ENCODE results near the gene IL17REL.

IL17REL gene

DNA sequence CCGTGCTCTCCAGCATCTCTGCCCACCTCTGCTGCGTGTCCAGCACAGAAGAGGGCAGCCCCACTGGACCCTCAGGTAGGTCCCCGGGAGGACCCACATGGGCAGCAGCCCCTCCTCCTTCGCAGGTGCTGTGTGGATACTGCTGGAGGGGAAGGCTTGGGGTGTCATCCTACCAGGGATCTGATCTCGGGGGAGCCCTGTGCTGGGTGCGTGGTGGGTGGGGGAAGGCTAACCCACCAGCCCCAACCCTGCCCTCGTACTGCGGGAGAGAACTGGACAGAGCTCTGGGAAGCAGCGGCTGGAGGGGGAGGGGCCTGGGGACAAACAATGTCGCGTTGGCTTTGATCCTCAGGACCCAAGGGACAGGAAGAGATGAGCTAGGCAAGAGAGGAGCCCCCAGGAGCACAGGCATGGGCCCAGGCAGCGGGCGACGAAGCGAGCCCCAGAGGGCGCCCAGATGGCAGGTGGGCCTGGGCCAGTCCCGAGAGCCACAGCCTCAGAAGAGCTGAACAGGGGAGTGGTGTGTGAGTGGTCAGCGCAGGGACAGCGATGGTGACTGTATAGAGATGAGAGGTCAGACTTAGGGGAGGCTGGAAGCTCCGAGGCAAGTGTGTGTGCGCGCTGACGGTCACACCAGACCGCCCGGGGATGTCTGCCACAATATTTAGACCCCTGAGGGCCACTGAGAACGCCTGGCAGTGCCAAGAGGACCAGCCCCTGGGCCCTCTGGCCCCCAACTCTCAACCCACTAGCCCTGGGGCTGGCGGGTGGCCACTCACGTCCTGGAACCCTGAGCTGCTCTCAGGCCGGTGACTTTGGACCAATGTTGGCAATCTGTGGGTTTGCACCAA is 53.4 kb downstream of the IL17REL start:
- no peak for DNase-seq (ENCODE audit: extremely low read depth in 1 of 2, low read depth in 1 of 2)

DNA sequence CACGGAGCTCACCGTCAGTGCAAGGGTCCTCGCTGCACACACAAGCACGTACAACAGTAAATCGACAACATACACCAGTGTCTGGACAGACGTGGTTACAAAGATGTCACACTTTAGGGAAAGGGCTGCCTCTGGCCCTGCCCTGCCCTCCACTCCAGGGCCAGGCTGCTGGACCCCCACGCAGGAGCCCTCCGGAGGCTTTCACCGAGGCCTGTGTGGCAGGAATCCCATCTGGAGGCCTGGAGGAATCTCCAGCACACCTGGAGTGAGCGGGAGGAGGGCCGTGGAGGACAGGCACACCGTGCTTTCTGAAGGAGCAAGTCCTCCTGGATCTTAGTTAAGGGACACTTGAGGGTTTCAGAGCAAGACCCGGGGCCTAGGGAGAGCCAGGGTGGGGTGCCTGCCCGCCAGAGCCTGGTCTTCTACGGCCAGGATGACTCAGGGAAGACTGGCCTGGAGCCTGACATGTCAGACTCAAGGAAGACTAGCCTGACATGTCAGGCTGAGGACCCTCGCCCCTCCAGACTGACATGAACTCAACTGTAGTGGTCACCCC is 54.1 kb downstream of the IL17REL start:
- no peak for DNase-seq (ENCODE audit: extremely low read depth in 1 of 2, low read depth in 1 of 2)

DNA sequence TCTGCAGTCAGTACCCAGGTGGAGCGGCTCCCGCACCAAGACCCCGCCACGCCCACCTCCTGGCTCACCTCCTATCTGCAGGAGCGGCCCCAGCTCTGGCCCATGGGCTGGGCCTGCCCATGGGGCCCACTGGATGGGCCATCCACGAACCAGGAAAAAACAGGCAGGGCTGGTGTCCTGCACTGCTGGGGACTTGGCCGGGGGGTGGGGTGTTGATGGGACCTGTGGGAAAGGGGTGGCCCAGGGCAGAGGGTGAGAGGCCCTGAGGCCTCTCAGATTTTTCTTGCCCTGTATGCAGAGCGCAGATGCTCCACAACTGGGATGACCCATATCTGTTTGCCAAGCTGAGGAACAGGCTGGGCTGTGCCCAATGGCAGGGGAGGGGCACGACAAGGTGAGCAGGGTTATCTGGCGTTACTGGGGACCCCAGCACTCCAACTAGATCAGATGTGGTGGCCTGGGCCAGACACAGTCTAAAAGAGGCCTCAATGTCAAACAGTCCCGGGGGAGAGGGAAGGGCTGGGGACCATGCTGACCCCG is 54.7 kb downstream of the IL17REL start:
- no peak for DNase-seq (ENCODE audit: extremely low read depth in 1 of 2, low read depth in 1 of 2)

DNA sequence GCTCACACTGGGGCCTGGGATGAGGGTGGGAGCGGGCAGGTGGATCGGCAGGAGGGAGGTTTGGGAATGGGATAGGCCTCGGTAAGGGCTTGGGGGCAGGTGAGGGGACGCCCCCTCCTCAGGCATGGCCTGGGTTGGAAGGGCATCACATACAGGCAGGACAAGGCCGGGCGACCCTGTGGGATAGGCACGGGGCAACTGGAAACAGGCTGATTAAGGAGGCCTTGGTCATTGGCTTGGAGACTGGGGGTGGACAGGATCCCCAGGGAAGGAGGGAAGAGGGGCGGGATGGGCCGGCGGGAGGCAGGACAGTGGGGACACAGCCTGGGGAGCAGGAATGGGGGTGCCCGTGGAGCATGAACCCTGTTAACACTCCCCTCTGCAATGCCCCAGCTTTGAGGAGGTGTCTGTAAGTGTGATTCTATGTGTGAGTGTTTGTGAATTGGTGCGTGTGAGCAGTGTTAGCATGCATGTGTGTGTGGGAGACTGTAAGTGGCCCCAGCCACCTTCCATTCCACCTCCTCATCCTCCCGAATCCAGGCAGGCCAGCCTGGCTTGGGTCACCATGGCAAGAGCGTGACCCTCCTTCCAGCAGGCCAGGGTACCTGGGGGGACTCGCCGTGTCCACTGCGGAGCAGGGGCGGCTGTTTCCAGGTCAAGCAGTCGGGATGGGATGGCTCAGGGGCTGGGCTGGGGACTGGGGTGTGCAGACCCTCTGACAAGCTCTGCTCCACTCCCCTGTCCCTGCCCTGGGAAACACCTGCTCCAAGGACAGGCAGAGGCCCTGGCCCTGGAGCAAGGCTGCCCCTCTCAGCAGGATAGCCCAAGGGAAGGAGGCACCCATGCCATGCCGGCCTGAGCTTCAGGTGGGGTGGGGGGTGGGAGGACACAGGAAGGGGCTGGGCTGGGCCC is 55.4 kb downstream of the IL17REL start:
- DNase-seq (ENCODE audit: extremely low read depth in 1 of 2, low read depth in 1 of 2) = no peak

DNA sequence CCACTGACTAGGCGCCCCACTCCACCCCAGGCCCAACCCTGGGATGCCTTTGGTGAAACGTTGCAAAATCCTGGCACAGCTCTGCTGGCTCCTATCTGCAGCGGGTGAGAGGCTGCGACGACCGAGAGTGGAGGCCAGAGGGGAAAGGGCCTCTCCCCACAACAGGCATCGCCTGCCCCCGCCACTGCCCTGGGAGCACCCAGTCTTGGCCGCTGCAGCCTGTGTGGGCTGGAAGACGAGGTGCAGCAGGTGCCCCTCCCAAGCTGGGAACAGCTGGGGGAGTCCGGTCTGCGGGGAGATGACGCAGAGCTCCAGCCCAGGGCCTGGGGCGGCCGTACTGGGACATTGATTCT is 56.2 kb downstream of the IL17REL start:
- DNase-seq (ENCODE audit: extremely low read depth in 1 of 2, low read depth in 1 of 2) = no peak

DNA sequence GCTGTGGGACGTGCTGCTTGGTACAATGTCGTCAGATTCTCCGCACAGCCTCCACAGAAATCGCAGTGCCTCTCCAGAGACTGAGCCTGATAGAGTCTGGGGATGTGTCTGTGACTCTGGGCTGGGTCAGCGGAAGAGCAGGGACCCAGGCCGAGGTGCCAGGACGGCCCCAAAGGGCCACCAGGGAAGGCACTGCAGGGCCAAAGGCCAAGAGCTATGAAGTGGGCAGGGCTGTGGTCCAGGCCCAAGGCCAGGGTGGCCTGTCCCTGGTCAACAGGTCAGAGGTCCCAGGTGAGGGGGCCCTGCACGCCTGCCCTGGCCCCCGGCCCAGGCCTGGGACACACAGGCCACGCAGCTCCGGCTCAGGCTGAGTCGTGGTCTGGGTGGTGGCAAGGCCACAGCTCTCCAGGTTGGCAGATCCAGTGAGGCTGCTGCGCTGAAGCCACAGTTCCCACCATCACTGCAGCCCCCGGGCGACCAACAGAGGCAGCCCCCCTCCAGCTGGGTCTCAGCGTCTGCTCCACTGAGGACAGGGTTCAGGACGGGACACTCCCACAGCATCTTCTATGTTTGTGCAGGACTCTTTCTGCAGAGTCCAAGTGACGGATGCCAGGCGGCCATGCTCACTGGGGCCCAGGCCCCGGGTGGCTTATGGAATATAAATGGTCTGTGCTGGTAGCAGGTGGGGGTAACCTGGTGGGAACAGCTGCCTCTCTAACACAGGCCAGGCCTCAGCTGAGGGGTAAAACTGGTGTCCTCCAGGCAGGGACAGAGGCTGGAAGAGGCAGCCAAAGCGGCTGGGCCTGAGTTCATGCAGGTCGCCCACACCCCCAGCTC is 56.8 kb downstream of the IL17REL start:
- no peak for DNase-seq (ENCODE audit: extremely low read depth in 1 of 2, low read depth in 1 of 2)

DNA sequence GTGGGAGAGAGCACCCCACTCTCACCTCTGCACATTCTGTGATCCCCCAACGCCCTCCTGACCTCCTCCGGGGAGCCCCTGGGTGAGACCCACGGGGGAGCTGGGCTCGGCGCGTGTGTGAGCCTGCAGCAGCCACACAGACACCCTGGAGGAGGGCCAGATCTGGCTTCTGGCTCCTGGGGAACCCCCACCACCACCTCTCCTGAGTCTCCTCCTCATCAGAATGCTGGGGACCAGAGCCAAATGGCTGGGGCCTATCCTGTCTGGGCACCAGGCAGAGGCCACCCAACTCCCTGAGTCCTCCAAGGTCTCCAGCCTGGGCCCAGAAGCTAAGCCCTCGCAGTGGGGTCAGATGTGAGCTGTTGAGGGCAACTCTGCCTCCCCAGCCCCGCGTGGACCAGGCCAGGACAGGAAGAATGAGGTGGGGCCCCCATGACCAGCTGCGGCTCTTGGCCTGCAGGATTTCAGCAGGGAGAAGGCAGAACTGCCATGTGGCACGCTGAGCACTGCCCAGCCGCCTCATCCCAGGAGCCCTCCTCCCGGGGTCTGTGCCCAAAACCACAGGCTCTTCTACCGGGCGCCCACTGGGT is 57.5 kb downstream of the IL17REL start:
- DNase-seq (ENCODE audit: extremely low read depth in 1 of 2, low read depth in 1 of 2) = no peak

DNA sequence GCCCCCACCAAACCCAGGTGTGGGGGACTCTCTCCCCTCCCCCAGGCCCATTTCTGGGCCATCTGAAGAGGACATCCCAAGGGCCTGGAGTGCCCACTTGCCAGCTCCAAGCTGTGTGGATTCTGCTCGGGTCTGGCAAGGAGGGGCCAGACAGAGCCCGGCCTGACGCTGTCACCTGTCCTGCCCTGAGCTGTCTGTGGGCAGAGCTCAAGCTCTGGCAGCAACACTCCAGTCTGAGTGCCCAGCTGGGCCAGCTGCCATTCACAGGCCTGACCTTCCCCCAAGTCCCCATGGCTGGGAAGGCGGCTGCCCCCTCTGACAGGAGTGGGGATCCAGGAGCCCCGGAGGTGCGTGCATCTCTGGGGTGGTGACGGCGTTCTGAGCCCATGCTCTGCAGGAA is 58.2 kb downstream of the IL17REL start:
- no peak for DNase-seq (ENCODE audit: extremely low read depth in 1 of 2, low read depth in 1 of 2)

DNA sequence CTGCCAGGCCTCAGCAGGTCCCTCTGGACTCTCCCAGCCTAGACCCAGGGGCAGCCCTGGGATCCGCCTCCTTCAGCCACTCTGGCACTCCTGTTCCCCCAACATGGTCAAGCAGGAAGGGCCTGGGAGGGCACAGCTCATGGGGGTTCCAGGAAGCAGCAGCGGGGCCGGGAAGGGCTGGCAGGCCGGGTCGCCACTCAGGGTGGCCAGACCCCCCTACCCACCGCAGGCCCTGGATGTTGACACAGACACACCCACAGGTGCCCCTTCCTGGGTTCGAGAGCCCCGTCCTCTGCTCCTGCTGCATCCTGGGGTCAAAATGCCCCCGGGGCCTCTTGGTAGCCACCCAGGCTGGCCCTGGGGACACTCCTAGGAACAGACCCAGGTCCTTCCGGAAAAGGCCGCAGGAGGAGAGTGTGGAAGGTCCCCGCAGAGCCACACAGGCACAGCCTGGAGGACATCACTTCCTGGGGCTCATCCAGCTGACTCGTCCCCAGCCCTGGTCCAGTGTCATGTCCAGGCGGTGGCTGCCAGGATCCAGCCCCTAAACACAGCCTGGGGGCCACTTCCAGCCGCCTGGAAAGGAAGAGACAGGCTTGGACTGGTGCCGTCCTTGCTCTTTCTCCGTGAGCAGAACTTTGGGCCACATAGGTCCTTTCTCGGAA is 58.8 kb downstream of the IL17REL start:
- no peak for DNase-seq (ENCODE audit: extremely low read depth in 1 of 2, low read depth in 1 of 2)

DNA sequence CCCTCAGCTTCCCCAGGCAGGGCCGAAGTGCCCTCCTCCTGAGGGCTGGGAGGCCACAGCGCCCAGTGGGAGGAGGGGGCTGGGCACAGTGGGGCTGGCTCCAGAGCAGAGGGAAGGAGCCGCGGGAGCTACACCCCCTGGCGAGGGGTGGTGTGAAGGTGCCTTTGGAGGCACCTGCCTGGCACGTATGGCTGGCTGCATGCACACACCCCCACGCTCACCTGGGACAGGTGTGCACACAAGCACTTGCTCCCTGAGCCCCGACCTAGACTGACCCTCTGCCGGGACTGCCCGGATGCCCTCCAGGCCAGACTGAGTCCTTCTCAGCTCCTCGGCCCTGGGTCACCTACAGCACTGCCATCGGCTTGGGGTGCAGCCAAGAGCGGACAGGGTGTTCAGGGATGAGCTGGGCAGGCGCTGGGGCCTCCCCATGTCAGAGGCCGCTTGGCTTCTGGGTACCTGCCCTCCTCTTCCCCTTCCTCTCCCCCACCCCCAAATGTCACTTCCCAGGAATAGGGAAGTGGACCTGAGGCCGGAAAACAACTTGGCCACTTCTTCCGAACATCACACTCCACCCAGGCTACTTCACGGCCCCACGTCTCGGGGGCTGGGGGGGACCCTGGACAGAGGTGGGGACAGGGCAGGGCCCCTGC is 59.4 kb downstream of the IL17REL start:
- DNase-seq (ENCODE audit: extremely low read depth in 1 of 2, low read depth in 1 of 2) = no peak

DNA sequence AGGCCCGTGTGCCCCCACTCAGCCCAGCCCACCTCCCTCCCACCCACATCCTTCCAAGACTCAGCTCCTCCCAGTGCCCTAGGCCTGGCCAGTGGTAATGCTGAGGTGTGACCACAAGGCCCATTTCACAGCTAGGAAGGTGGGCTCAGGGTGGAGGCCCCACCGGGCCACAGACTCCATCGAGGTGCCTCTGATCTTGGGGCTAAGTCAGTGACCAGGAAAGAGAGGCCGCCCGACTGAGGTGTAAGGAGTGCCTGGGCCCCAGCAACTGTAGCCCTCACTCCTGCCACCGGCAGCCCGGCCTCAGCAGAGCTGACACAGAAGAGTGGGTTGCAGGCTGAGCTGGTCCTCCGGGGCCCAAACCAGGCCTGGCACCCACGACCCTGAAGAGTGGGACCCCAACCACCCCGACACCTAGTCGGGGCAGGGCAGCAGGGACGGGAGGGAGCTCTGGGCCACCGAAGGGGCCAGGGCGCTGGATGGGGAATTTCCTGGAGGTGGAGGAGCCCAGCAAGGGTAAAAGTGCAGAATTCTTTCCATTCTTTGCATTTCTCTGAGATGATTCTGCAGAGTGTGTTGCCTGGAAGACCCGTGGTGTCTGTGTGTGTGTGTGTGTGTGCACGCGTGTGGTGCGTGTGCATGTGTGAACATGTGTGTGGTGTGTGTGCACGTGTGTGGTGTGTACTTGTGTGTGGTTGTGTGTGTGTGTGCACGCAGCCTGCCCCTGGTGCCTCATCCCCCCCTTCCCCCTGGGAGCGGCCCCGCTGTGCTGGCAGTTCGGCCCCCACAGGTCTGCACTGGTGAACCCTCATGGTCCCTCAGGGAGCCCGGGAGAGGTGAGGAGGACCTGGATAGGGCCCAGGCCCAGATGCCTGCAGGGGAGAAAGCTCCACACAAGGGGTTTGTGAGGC is 60.3 kb downstream of the IL17REL start:
- no peak for DNase-seq (ENCODE audit: extremely low read depth in 1 of 2, low read depth in 1 of 2)

DNA sequence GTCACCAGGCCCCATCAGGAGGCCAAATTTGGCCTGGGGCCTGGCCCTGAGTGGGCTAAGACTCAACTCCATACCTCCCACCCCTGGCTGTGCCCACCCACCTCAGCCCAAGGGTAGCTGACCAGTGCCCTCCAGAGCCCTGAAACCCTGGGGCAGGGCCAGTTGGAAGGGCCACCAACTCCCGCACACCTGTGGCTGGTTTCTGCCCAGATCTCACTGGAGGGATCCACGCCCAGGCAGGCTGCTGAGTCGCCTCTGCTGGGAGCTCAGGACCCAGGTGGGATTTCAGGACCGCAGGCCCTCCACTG is 60.9 kb downstream of the IL17REL start:
- no peak for DNase-seq (ENCODE audit: extremely low read depth in 1 of 2, low read depth in 1 of 2)

DNA sequence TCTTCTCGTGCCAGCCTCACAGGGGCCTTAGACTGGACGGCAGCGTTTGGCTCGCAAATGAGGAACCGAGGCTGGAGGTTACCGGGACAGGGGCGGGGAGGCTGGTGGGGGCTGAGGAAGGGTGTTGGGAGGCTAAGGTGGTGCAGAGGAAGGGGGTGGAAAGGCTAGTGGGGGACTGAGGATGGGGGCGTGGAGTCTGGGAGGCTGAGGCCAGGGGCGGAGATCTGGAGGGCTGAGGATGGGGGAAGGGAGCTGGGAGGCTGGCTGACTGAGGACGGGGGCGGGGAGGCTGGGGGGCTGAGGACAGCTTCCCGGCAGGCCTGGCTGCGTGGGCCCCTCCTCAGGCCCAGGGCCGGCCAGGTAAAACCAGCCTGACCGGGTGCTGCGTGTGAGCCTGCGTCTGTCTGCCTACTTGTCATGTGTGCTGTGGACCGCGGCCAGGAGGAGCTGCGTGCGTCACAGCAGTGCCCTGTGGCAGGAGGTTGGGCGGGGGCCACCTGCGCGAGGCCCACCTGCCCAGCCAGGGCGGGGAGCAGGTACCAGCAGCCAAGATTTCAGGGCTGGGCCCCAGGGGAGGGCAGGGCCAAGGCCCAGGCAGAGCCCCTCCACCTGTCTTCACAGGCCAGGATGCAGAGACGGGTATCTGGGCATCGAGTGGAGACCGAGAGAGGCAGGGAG is 61.4 kb downstream of the IL17REL start:
- no peak for DNase-seq (ENCODE audit: extremely low read depth in 1 of 2, low read depth in 1 of 2)

DNA sequence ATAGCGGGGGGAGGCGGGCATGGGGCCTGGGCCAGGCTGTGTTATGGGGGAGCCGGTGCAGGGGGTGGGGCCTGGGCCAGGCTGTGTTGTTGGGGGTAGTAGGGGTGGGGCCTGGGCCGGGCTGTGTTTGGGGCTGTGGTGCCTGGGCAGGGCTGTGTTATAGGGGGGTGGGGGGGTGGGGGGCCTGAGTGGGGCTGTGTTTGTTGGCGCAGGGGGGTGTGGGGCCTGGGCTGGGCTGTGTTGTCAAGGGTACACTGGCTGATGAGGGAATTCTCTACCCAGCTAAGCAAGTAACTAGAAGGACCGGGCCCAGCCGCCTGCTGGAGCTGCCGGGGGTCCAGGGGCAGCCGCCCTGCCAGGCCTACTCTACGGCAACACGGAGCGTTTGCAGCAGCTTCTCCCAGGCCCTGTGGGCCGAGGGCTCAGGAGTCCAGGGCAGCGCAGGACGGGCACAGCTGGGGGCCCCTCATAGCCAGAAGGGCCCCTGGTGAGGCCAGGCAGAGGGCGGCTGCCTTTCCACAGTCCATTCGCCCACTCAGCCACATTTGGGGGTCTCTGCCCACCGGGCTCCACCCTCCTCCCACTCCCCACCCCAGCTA is 62.1 kb downstream of the IL17REL start:
- DNase-seq (ENCODE audit: extremely low read depth in 1 of 2, low read depth in 1 of 2) = no peak

DNA sequence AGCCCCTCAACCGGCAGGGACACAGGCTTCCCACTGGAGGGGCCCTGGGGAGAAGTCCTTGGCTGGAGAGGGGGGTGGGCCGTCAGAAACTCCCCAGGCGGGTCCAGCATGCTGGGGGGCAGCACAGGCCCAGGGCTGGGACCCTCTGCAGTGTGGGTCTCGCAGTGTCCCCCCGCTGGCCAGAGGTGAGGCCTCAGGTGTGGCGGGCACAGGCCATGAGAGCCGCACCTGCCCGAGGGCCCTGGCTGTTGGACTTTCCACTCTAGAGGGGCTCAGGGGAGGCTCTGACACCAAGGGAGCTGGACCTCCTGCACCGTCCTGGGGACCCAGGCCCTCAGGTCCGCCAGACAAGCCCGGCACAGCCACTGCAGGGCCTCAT is 62.7 kb downstream of the IL17REL start:
- no peak for DNase-seq (ENCODE audit: extremely low read depth in 1 of 2, low read depth in 1 of 2)

DNA sequence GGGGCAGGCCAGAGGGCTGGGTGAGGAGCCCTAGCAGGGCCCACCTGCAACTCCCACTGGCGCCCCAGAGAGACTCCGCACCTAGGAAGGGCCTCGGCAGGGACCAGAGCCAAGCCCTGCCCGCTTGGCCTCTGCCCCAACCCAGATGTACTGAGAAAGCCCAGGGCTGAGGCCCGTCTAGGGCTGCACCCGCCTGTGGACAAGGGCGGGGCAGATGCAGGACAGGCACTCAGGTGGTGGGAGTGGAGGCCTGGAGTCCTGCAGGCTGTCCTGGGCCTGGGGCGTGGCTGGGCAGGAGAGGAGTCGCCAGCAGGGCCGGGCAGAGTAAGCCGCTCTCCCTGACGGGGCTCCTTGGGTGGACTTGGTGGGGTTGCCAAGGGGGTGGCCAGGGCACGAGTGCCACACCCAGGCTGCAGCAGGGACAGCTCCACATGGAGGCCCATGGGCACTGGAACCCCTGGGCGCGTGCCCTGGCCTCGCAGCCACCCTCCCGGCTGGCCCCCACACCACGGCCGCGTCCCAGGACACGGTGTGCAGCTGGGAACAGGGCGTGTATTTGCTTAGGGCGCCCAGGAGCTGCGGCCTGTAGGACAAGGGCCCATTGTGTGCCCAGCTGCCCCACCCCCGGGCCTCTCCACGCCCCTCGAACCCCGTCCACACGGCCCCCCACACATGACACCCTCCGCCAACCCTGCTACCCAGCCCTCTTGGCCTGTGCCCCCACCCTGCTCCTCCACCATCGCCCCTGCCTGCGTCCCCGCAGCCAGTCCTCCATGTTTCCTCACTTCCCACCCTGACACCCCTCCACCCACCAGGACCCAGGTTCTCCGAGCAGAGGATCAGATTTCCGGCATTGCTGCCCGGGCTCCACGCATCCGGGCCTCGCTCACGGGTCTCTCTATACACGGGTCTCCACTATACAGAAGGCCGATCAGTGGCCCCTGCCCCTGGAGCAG is 63.3 kb downstream of the IL17REL start:
- no peak for DNase-seq (ENCODE audit: extremely low read depth in 1 of 2, low read depth in 1 of 2)
